ENCODE results near the gene IL1RAPL1.

- no peak for TF ChIP-seq PATZ1 (CRISPR knock-in tag; IDR thresholded peaks at IDR 0.05; ENCODE audit: borderline replicate concordance)
- TF ChIP-seq ESRRG (CRISPR knock-in tag; IDR thresholded peaks at IDR 0.05), result no peak
- no peak for TF ChIP-seq ZNF565 (CRISPR knock-in tag; conservative IDR thresholded peaks at IDR 0.05; ENCODE audit: low read depth)
- TF ChIP-seq ZFP3 (CRISPR knock-in tag; IDR thresholded peaks at IDR 0.05), result no peak
- no peak for TF ChIP-seq CREB5 (CRISPR knock-in tag; IDR thresholded peaks at IDR 0.05; ENCODE audit: low read depth)
- no peak for TF ChIP-seq ISL1 (CRISPR knock-in tag; IDR thresholded peaks at IDR 0.05)
- TF ChIP-seq TSHZ2 (CRISPR knock-in tag; IDR thresholded peaks at IDR 0.05), result no peak
- TF ChIP-seq CSRNP3 (CRISPR knock-in tag; IDR thresholded peaks at IDR 0.05), result no peak
- TF ChIP-seq ZNF70 (CRISPR knock-in tag; IDR thresholded peaks at IDR 0.05), result no peak
Observed at GRCh38 chrX:28998609-28999135, 411.4 kb downstream of the IL1RAPL1 start.

Measured in SK-N-SH treated with all-trans-retinoic acid at 6 μM for 48 hours (cell line).